Endothelial cell of hepatic sinusoid (primary cell): ENCODE measurements around the gene LRRN4CL.

Experiments used
- in situ Hi-C: cut with HindIII; loops from 2 replicates; pipeline ENCODE4 v1.10.0; 2017; ENCODE audit warnings: low sequenced_read_pairs

Gene LRRN4CL

GRCh38 chr11:62649486-62649885 is 39.8 kb downstream of the LRRN4CL start:
- in situ Hi-C loops, result no loop called here

- in situ Hi-C loops, result no loop called here
Measured at GRCh38 chr11:62648967-62649364, 40.4 kb downstream of the LRRN4CL start.

- in situ Hi-C loops, result no loop called here
Measured at GRCh38 chr11:62648185-62648966, 41.0 kb downstream of the LRRN4CL start.

GRCh38 chr11:62647609-62648005 is 41.7 kb downstream of the LRRN4CL start:
- in situ Hi-C loops, result no loop called here

GRCh38 chr11:62646825-62647608 is 42.3 kb downstream of the LRRN4CL start:
- in situ Hi-C loops, result no loop called here

GRCh38 chr11:62645946-62646824 is 43.1 kb downstream of the LRRN4CL start, which contains the start of gene GANAB:
Gene GANAB (minus strand): TSS chr11:62646613. CDS start chr11:62646599, 14 bp downstream.
- in situ Hi-C loops, result no loop called here

GRCh38 chr11:62645671-62645945 is 43.7 kb downstream of the LRRN4CL start:
- in situ Hi-C loops, result no loop called here

- in situ Hi-C loops, result no loop called here
Measured at GRCh38 chr11:62644220-62644619, 45.1 kb downstream of the LRRN4CL start.
